Transverse colon (tissue), 4 donors: ENCODE data around the gene PRIMPOL.

Experiments used
- POLR2A ChIP-seq: fragments of 450-650 bp; IDR thresholded peaks from one replicate; pipeline ENCODE4 v1.6.1; 2016; ENCODE audit warnings: antibody characterized with exemption, mild to moderate bottlenecking, moderate library complexity
- POLR2AphosphoS5 ChIP-seq, 3 donors: sonication (generic); formaldehyde crosslinking; IDR thresholded peaks; one replicate each; pipeline ENCODE4 v1.6.1; 2016; ENCODE audit warnings: antibody characterized with exemption in 3 of 3
- TF ChIP-seq, protein P1 (sequence below), 5 experiments: fragments of 200-600 bp in 3 of 5; fragments of 450-650 bp in 2 of 5; sonication (generic) in 3 of 5; IDR thresholded peaks; 1 replicate in 2 of 5; 2 replicates in 3 of 5; pipeline ENCODE4 v1.5.1; 2016 to 2017; ENCODE audit warnings: antibody characterized with exemption in 5 of 5, inconsistent platforms in 3 of 5, mild to moderate bottlenecking in 2 of 5, moderate library complexity in 1 of 5

DNA sequence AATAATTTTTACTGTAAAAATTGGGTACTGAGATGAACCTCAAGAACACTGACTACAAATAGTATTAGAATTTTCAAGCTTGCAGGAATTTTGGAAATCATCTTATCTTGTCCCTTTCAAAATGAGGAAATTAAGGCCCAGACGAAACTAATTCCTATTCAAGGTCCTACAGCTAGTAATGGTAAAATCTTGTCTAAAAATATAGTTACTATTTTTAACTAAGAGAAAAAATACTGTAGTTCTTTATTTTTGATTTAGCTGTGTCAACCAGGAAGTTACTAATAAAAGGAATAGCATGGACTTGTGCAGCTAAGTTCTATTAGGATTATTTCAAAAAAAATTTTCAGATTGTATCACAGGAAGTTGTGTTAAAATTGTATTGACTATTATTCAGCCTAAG is 12.7 kb downstream of the PRIMPOL start:
- TF ChIP-seq, protein P1, sequence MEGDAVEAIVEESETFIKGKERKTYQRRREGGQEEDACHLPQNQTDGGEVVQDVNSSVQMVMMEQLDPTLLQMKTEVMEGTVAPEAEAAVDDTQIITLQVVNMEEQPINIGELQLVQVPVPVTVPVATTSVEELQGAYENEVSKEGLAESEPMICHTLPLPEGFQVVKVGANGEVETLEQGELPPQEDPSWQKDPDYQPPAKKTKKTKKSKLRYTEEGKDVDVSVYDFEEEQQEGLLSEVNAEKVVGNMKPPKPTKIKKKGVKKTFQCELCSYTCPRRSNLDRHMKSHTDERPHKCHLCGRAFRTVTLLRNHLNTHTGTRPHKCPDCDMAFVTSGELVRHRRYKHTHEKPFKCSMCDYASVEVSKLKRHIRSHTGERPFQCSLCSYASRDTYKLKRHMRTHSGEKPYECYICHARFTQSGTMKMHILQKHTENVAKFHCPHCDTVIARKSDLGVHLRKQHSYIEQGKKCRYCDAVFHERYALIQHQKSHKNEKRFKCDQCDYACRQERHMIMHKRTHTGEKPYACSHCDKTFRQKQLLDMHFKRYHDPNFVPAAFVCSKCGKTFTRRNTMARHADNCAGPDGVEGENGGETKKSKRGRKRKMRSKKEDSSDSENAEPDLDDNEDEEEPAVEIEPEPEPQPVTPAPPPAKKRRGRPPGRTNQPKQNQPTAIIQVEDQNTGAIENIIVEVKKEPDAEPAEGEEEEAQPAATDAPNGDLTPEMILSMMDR (IDR thresholded peaks at IDR 0.05): no peak
- TF ChIP-seq POLR2A (no peak), POLR2AphosphoS5 (IDR thresholded peaks at IDR 0.05) (no peak)
